Measurements from ENCODE around the gene STIP1.
"Not testable (repeated sequence)": the region's sequence is repeated elsewhere in the genome, so short reads cannot be mapped to it uniquely, and the experiment has no call there.

The STIP1 gene

DNA sequence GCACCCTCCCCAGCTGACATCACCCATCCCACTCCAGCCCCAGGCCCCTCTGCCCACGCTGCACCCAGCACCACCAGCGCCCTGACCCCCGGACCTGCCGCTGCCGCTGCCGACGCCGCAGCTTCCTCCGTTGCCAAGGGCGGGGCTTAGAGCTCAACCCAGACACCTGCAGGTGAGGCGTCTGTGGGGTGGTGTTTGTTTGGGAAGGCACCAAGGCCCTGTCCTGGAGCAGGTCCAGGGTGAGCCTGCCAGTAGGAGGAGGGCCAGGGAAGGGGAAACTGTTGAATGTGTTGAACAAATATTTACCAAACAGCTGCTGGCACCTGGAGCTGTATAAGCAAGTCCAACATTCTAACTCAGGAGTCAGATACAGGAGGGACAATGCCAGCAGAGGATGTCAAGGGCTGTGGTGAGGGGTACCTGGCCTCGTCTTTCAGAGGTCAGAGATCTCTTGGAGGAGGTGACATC is 51.5 kb downstream of the STIP1 start:
- no peak for DNase-seq (ENCODE audit: low spot score)

DNA sequence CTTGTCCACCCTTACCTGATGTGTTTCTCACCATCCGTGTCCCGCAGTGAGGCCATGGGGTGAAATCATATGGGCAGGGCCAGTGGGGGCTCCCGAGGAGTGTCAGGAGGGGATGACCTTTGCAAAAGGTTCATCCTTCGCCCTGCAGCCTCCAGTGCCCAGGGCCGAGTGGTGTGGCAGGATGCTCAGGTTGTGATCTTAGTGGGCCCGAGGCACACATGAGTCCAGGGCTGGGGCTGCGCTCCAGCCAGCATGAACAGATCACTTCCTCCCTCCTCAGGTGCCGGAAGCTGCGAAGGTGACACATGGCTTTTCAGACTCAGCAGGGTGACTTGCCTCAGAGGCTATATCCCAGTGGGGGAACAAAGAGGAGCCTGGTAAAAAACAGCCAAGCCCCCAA is 52.1 kb downstream of the STIP1 start:
- DNase-seq (ENCODE audit: low spot score), result no peak

DNA sequence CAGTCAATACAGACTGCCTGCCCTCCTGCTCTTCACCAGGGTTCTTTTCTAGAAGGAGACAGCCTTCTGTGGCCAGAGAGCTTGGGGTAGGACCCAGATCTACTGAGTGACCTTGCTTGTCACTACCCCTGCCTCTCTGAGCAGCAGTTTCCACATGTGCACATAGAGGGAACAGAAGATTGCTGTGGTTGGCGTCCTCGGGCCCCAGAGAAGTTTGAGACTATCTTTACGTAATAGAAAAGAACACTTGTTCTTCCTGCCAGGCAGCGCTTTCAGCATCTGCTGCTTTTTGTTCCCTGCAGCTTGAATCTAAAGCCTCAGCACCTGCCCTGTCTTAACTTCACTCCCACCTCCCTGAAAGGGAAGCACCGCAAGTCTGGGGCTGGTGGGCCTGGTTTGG is 53.0 kb downstream of the STIP1 start:
- DNase-seq (ENCODE audit: low spot score), result no peak

DNA sequence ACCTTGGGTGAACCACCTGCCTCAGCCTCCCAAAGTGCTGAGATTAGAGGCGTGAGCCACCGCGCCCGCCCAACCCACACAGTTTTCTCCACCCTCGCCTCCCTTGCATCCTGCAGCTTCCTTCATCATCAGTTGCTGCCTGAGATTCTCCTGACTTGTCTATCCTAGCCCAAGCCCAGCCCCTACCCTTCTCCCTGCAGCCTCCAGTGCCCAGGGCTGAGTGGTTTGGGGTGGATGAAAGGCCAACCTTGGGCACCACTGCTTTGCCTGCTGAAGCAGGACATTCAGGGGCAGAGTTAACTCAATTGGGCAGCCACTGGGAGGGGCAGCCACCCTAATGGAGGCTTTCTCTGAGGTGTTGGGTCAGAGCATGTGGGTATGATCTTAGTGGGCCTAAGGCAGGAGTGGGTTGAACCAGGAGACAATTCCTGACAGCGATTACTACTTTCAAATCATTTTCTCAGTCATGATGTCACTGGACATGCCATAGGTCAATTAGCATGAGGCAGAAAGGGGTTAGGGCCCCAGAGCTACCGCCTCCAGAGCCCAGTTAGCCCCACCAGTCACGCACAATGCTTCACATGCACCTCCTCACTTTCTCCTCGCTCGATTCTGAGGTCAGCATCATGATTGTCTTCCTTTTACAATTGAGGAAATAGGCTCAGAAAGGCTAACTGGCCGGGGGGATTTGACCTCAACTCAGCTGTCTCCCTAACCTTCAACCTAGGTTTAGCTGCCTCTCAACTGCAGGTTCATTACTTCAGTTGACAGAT is 53.9 kb downstream of the STIP1 start:
- peak; percentile 45 for DNase-seq (ENCODE audit: low spot score)

DNA sequence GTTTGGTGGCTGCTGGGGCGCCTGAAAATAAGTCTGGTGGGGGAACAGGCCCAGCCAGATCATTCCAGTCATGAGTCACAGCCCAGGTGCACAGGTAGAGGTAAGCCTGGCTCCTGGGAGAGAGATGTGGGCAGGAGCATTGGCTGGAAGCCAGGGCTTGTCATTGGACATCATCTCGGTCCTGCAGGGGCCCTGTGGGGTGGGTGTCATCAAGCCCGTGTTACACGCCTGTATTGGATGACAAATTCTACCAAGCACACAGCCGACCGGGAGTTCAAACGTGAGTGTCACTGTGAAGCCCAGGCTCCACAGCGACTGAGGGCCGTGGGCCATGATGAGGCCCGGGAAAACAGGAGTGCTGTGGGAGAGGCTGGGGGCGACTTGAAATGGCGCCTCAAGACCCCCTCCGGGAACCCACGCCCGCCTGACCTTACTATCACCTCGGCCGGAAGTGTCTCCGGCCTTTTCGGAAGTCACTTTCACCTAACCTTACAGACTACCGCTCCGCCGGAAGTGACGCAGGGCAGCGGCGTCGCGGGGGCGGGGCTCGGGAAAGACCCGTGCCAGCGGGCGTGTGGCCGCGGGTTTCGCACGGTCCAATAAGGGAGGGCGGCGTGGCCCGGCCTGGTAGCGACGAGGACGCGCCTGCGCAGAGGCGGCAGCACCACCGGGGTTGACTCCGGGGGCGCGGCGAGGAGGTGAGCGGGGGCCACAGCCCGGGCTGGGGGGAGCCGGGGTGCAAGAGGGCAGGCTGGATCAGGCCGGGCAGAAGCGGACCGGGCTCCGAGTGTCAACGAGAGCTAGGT is 54.7 kb downstream of the STIP1 start, which contains the start of gene FKBP2:
Gene FKBP2, plus strand, starts transcription at position 661 of the 806 bp plus-strand sequence. CDS start 1,293 bp downstream, outside the sequence.
- DNase-seq (ENCODE audit: low spot score), result peak; percentile 96

DNA sequence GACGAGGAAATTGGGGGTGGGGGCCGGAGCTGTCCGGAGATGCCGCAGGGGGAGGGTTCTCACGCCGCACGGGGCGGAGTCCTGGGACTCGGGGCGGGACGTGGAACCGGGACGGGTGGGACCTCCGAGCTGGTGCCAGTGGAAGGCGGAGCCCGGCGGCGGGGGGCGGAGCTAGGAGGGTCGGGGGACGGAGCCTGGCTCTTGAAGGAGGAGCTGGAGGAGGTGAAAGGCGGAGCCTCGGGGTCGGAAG is 55.2 kb downstream of the STIP1 start:
- DNase-seq (ENCODE audit: low spot score), result no peak

DNA sequence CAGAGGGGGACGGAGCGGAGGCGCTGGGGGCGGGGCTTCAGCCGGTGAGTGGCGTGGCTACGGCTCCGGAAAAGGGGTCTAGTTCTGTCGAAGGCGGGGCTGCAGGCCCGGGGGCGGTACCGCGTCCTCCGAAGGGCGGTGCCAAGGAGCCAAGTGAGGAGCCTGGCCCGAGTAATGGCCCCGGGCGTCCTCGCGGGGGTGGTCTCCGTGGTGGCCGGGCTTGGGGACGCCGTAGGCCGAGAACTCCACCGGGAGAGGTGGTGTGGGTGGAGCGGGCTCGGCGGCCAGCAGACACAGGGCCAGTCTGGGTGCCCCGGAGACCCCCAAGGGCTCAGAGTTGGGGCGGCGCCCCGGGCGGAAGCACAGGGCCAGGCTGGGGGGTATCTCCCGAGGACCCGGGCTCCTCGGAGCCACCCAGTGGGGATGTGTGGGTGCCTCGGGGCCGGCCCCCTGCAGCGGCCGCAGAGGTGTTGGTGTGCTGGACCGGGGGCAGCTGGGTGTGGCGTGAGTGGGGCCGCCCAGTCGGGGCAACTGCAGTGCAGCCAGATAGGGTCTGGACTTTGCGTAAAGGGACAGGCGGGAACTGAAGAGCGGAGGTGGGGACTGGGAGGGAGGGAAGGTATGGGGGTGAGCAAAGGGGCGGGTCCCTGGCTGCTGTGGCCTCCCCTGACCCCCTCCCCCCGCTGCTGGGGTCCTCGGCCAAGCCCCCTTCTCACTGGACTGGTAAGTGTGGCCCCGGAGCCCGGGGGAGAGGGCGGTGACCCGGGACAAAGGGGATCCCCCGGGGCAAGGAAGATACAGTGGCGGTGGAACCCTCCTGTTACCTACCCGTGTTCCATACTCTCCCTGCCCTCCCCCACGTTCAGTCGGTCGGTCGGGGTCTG is 55.8 kb downstream of the STIP1 start:
- DNase-seq (ENCODE audit: low spot score), result peak; percentile 97

DNA sequence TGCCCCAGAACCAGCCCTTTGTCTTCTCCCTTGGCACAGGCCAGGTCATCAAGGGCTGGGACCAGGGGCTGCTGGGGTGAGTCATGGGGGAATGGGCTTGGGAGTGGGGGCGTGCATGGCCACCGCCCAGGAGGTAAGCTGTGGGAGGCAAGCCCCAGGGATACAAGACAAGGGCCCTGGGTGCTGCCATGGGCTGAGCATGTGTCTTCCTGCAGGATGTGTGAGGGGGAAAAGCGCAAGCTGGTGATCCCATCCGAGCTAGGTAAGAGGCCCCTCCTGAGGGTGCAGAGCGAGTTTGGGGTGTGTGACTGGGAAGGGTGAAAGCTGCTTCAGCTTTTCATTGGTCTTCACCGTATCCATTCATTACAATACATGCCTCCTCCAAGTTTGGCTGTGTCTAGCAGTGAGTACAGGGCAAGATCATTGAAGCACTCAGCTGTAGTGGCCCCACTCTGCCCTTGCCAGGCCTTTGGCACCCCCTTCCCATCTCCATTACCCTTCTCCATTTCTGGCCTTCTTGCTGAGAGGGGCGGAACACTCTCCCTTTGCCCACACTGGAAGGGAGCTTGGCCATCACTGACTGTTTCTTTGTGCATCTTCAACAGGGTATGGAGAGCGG is 57.4 kb downstream of the STIP1 start:
- DNase-seq (ENCODE audit: low spot score), result no peak

DNA sequence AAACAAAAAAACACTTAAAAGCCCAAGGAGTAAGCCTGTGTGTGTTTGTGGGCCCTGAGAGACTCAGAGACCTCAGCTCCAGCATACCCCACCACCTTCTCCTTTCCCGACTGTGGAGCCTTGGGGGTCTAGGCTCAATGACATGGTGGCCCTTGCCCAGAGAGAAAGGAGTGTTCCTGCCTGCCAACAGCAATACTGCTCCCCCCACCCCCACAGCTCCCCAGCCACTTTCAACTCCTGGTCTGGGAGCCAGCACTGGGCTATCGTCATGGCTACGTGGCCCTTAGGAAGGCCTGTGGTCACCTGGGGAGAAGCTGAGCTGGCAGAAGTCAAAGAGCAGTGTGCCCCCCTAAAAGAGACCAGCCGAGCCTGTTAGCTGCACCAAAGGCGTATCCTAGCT is 58.1 kb downstream of the STIP1 start:
- no peak for DNase-seq (ENCODE audit: low spot score)

DNA sequence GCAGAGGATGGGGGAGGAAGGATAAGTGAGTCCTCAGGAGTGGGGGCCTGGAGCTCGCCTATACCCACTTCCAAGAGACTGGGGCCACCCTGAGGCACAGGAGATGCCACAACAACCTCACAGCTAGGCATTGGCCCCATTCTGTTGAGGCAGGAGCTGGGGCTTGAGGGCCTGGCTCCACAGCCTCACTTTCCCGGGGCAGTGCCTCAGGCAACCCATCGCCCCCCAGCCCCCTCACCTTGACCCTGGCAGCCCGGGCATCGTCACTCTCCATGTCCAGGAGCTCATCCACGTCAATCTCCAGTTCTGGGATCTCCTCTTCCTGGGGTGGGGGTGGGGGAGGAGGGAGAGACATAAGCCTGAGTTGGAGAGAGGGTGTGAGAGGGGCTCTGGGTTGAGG is 59.0 kb downstream of the STIP1 start:
- peak; percentile 34 for DNase-seq (ENCODE audit: low spot score)

DNA sequence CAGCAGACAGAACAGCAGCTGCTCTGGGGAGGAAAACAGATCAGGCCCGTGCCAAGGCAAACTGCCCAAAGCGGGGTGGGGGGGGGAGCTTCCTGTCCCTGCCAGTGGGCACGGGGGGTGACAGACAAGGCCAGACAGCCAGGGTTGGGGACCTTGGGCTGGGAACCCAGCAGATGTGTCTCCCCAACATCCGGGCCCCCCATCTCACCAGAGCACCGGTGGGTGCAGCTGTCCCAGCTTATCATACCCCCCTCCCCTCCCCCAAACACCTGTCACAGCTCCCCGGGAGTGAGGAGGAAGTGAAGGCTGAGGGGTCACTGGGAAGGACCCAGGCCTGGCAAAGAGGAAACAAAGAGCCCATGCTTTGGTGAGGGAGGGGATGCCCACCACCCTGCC is 59.4 kb downstream of the STIP1 start:
- peak; percentile 42 for DNase-seq (ENCODE audit: low spot score)

DNA sequence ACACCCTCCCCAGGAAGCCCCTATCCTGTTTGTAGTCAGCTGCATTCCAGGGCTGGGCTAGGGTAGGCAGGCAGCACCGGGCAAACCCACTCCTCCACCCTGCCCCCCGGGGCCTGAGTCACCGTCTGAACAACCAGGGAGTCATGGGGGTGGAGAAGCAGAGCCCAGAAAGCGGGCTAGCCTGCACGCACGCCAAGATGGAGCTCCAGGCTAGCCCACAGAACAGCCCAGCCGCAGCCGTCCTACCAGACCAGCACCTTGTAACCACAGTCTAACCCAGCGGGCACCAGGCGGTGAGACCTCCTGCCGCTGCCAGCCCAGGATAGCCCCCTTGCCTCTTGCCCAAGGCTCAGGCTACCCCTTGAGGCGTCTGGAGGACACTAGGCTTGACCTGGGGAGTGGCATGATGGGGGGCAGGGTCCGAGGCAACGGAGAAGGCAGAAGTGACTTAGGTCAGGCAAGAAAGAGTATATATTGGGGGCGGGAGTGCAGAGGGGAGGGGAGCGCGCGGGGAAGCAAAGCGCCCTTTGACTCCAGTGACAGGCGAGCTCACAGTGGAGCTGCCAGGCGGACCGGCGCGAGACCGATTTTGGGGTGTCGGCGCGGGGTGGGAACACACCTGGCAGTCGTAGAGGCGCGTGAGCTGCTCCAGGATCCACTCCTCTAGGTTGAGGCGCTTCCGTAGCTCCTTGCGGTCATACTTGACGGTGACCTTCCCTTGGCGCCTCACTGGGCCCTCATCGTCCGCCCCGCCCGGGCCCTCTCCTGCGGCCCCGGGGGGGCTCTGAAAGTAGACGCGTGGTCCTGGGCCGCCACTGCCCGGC is 60.0 kb downstream of the STIP1 start:
- peak; percentile 95 for DNase-seq (ENCODE audit: low spot score)

DNA sequence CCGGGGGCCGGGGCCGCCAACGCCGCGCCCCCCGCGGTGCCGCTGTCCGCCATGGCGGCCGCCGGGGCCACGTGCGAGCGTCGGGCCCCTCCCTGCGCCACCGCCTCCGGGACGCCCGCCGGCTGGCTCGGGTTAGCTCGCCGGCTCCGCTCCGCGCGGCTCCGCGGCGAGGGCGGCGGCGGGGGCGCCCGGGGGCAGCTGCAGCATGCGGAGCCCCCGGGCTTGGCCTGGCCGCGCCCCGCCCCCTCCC is 60.6 kb downstream of the STIP1 start:
- not testable (repeated sequence) for DNase-seq (ENCODE audit: low spot score)

DNA sequence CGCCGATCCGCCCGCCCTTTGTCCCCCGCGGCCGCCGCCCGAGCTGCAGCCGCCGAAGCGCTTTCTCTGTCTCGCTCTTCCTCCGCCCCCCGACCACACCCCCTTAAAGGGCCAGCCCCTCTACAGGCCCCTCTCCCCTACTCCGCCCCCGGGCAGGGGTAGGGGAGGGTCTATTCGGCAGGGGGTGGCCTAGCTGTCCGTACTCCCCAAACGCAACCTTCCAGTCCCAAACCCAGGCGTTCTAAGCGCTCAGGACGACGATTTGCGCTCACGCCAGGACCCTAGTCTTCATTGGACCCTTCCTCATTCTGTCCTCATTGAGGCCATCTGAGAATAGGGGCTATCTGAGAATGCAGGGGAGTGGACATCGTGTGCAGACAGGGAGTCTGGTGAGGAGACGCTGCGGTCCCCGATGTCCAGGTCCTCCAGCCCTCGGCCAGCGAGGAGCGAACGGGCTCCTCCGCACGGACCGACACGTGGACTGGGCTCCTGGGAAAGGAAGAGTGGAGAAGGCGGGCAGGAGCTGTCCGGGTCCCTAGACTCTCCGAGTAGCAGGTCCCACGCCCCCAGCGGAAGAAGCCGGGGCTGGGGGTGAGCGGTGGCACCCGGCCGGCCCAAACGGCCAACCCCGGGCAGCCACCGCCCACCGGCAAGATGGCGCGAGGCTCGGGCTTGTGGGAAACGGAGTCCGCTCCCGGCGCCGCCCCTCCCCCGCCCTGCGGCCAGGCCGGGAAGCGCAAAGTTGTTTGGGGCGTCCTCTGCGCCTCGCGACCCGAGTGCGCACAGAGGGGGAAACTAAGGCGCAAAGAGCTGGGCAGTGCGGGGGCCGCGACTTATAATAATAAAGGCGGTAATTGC is 61.1 kb downstream of the STIP1 start, which contains the start of gene PPP1R14B:
Gene PPP1R14B, minus strand, starts transcription at position 73 of the 858 bp plus-strand sequence. CDS start 270 bp downstream, outside the sequence.
- peak; percentile 94 for DNase-seq (ENCODE audit: low spot score)

DNA sequence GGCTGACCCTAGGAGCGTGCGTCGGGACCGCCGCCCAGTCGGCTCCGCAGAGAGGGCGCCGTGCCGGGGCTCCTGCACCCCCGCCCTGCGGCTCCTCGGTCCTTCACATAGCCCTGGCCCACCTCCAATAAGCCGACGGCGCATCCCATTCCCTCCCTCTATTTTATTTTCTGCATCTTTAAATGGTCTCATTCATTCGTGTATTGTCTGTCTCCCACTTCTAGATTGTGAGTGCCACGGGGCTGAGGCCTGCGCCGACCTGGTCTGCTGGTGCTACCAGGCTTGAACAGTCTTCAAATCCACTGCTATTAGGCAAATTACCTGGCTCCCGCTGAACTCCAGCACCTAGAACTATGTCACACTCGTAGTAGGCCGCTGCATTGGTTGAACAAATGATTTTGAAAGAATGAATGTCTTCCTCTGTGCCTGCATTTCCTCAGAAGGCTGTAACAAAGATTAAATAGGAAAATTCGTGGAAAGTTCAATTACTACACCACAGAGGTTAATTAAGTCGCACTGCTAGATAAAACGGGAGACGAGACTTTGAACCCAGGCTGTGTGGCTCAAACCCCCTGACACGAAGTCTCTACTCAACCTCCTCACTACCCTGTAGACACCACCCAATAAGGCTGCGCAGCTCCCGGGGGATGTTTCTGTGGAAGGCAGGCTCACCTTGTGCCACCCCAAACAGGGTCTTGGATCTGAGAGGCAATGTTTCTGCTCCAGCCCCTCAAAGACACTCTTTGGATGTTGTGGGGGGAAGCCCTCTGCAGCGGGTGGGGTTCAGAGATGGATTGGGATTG is 62.0 kb downstream of the STIP1 start:
- DNase-seq (ENCODE audit: low spot score), result no peak

DNA sequence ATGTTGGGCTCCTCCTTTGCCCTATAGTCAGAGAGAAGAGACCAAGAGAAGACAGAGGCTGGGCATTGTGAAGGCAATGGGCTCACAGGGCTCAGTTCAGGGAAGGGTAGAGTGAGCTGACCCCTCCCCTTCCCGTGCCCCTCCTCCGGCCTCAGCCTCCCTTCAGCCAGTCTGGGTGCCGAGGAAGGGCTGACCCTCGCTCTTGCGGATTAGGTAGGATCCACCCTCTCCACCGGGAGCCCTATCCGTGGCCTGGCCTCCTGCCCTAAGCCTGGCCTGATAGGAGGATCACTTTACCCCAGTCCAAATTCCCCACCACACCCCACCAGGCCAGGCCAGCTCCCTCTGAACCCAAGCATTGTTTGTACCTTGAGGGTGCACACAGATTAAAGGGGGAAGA is 62.6 kb downstream of the STIP1 start:
- DNase-seq (ENCODE audit: low spot score), result no peak

DNA sequence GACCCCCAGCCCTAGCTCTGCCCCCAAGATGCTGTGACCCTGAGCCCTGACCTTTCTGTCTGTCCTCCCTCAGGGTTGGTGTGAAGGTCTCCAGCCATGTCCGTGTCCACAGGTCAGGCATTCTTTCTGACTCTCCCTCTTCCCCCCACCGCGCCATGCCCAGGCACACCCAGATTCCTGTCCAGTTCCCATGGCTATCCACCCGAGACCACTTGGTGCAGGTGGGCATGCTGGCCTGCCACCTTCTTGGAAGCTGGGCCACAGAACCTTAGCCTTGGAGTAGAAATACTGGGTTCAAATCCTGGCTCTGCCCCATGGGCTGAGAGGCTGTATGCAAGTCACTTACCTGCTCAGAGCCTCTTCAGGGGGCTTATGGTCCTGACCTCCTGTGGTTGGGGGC is 63.1 kb downstream of the STIP1 start:
- DNase-seq (ENCODE audit: low spot score), result no peak

DNA sequence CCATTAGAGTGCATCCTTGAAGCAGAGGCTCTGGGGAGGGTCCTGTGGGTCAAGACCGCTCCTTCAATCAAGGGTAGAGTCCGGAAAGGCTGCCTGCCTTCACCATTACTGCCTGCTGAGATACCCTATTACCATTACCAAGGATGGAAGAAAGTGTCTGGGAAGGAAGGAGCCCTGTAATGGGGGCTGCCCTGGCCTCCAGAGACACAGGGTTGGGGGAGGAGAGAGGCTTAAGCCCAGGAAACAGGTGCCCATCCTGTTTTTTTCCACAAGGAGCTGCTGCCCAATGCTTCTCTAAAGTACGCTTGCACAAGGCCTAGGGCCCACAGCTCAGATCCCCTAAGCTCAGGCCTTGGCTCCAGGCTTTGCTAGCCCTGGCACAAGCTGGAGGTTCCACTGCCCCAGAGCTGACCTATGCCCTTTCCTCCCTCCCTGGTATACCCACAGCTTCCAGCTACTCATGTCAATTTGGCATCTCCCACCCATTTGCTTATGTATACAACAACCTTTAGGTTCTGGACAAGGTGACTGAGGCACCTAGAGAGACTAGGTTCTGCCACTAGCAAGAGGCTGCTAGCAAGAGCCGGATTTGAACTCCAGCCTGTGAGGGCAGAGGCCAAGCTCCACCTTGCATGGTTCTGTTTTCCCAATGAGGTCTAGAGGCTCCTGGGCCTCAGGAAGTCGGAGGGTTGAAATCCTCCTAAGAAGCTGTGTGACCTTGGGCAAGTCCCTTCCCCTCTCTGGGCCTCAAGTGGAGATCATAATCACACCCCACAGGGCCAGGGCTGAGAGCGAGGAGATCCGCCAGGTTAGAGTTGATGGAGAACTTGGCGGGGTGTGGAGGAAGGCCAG is 63.8 kb downstream of the STIP1 start:
- no peak for DNase-seq (ENCODE audit: low spot score)
